Gastrocnemius medialis (tissue), 4 donors: ENCODE results near the gene DNAJC22. TPM values are rescaled to one million over a fixed set of nuclear protein-coding genes. Genes with fewer than 3 reads are reported as not detected.

Experiments used
- ATAC-seq, 2 donors: fragments of 150-250 bp; one replicate each; pipeline ENCODE4 v1.9.1; 2016
- DNase-seq, 2 donors: peaks; one replicate each; pipeline ENCODE4 v3.0.0-alpha.2; 2019
- H3K27ac ChIP-seq, 4 donors: fragments of 200-600 bp; sonication (generic); 1 replicate in 1 of 4; 2 replicates in 3 of 4; pipeline ENCODE4 v1.5.1; 2016 to 2018; ENCODE audit warnings: mild to moderate bottlenecking in 2 of 4, moderate library complexity in 1 of 4
- H3K27me3 ChIP-seq, 3 donors: fragments of 200-600 bp; sonication (generic) in 2 of 3; 1 replicate in 1 of 3; 2 replicates in 2 of 3; pipeline versions ENCODE4 v1.5.1 to v1.6.0; 2016 to 2019; ENCODE audit warnings: mild to moderate bottlenecking in 1 of 3, moderate library complexity in 1 of 3
- H3K36me3 ChIP-seq, 2 donors: fragments of 200-600 bp; sonication (generic) in 1 of 2; one replicate each; pipeline ENCODE4 v1.5.1; 2017 to 2018
- H3K4me1 ChIP-seq, 2 donors: fragments of 200-600 bp; sonication (generic) in 1 of 2; one replicate each; pipeline ENCODE4 v1.5.1; 2016 to 2017; ENCODE audit warnings: mild to moderate bottlenecking in 2 of 2
- H3K4me3 ChIP-seq, 4 donors: fragments of 200-600 bp; sonication (generic) in 3 of 4; 1 replicate in 1 of 4; 2 replicates in 3 of 4; pipeline ENCODE4 v1.5.1; 2016 to 2019; ENCODE audit warnings: mild to moderate bottlenecking in 2 of 4
- H3K9me3 ChIP-seq, 3 donors: fragments of 200-600 bp; sonication (generic) in 2 of 3; 1 replicate in 1 of 3; 2 replicates in 2 of 3; pipeline ENCODE4 v1.5.1; 2016 to 2019
- CTCF ChIP-seq, 5 experiments: fragments of 450-650 bp in 3 of 5; fragments of 200-600 bp in 2 of 5; sonication (generic) in 2 of 5; IDR thresholded peaks in 4 of 5; conservative IDR thresholded peaks in 1 of 5; 1 replicate in 4 of 5; 2 replicates in 1 of 5; pipeline ENCODE4 v1.5.1; 2016 to 2019; ENCODE audit warnings: antibody characterized with exemption in 5 of 5, mild to moderate bottlenecking in 3 of 5, moderate library complexity in 3 of 5
- POLR2A ChIP-seq, 2 donors: fragments of 450-650 bp; IDR thresholded peaks; one replicate each; pipeline ENCODE4 v1.6.1; 2017; ENCODE audit warnings: antibody characterized with exemption in 2 of 2, mild to moderate bottlenecking in 2 of 2, moderate library complexity in 2 of 2
- in situ Hi-C, 4 donors: fragments of 200-750 bp; cut with MboI; loops; one replicate each; pipeline versions ENCODE4 v1.15.0 to v1.8.0; 2017; ENCODE audit warnings: low sequenced_read_pairs in 4 of 4
- intact Hi-C: fragments of 100-400 bp; cut with DNase I; formaldehyde crosslinking; loops from one replicate; pipeline ENCODE4 v1.15.1; 2023; ENCODE audit warnings: low total_unique reads
- total RNA-seq, 4 donors: library from RNA; depleted of rRNA; stranded (reverse); fragments of >200 nt; gene quantifications; one replicate each; pipeline versions ENCODE4 v1.1.0 to v1.2.3, GENCODE V29; 2016

Gene DNAJC22
- total RNA-seq, 4 donors from 2014 or later, result 0.24 TPM; not detected in 3

GRCh38 chr12:49345051-49345824, 1.4 kb upstream of the DNAJC22 start:
- Histone ChIP-seq H3K27me3 (peaks cover 64 to 97% (median 73%) of the 10 kb centered on the region in 3 donors), H3K4me1 (peaks cover 36 to 53% of the 10 kb centered on the region in 2 donors), H3K9me3 (no peaks in the 10 kb centered on the region), H3K4me3 (peak overlapping the region; percentile 36 to 65 (median 46)), H3K36me3 (no peaks in the 10 kb centered on the region), H3K27ac (no peak overlapping the region)
- in situ Hi-C loops, result no loop called here
- ATAC-seq (no peak), DNase-seq (no peak)
- intact Hi-C loops, result no loop called here
- TF ChIP-seq POLR2A (IDR thresholded peaks at IDR 0.05) (no peak), CTCF (IDR thresholded peaks at IDR 0.05 in 4 of 5, conservative IDR thresholded peaks at IDR 0.05 in 1 of 5) (no peak)

GRCh38 chr12:49345825-49346658, 646 bp upstream of the DNAJC22 start:
- H3K27ac ChIP-seq, result no peak overlapping the region
- peaks cover 36 to 53% of the 10 kb centered on the region in 2 donors for H3K4me1 ChIP-seq
- H3K4me3 ChIP-seq, result peak overlapping the region; percentile 36 to 65 (median 46)
- DNase-seq, result no peak
- H3K9me3 ChIP-seq, result no peaks in the 10 kb centered on the region
- intact Hi-C loops (no loop called here), in situ Hi-C loops (no loop called here)
- H3K36me3 ChIP-seq, result no peaks in the 10 kb centered on the region
- H3K27me3 ChIP-seq, result peaks cover 69 to 91% (median 78%) of the 10 kb centered on the region in 3 donors
- no peak for ATAC-seq
- TF ChIP-seq CTCF (IDR thresholded peaks at IDR 0.05 in 4 of 5, conservative IDR thresholded peaks at IDR 0.05 in 1 of 5), result no peak
- TF ChIP-seq POLR2A (IDR thresholded peaks at IDR 0.05), result no peak

- Histone ChIP-seq H3K9me3 (no peaks in the 10 kb centered on the region), H3K27ac (no peak overlapping the region), H3K4me3 (peak overlapping the region; percentile 36 to 65 (median 46)), H3K27me3 (peaks cover 78 to 83% (median 80%) of the 10 kb centered on the region in 3 donors), H3K4me1 (peaks cover 36 to 46% of the 10 kb centered on the region in 2 donors), H3K36me3 (no peaks in the 10 kb centered on the region)
- DNase-seq, result peak in 1 of 2 donors; percentile 55
- in situ Hi-C loops (no loop called here), intact Hi-C loops (no loop called here)
- peak; percentile 86 to 97 (median 90) for TF ChIP-seq CTCF (IDR thresholded peaks at IDR 0.05 in 4 of 5, conservative IDR thresholded peaks at IDR 0.05 in 1 of 5)
- no peak for TF ChIP-seq POLR2A (IDR thresholded peaks at IDR 0.05)
- peak; percentile 61 to 79 for ATAC-seq
These were observed 864 bp downstream of the DNAJC22 start for GRCh38 chr12:49347311-49348193.

- Histone ChIP-seq H3K9me3 (no peaks in the 10 kb centered on the region), H3K4me1 (peaks cover 27 to 38% of the 10 kb centered on the region in 2 donors), H3K4me3 (no peak overlapping the region), H3K27me3 (peaks cover 67 to 74% (median 68%) of the 10 kb centered on the region in 3 donors), H3K36me3 (no peaks in the 10 kb centered on the region), H3K27ac (no peak overlapping the region)
- TF ChIP-seq POLR2A (IDR thresholded peaks at IDR 0.05) (no peak), CTCF (IDR thresholded peaks at IDR 0.05 in 4 of 5, conservative IDR thresholded peaks at IDR 0.05 in 1 of 5) (no peak)
- DNase-seq (no peak), ATAC-seq (no peak)
- in situ Hi-C loops, result no loop called here
- intact Hi-C loops, result no loop called here
These were observed 2.1 kb downstream of the DNAJC22 start for GRCh38 chr12:49348781-49349180.
